ENCODE measurements around the gene RHCG. TPM values are rescaled to one million over a fixed set of nuclear protein-coding genes. Genes with fewer than 3 reads are reported as not detected.

RHCG gene
- total and polyA plus RNA-seq, 2 of the 13 experiments (the other 11 are each of a cell fraction or from before 2014, with no cell fraction given), result not detected

- TF ChIP-seq, protein P1, sequence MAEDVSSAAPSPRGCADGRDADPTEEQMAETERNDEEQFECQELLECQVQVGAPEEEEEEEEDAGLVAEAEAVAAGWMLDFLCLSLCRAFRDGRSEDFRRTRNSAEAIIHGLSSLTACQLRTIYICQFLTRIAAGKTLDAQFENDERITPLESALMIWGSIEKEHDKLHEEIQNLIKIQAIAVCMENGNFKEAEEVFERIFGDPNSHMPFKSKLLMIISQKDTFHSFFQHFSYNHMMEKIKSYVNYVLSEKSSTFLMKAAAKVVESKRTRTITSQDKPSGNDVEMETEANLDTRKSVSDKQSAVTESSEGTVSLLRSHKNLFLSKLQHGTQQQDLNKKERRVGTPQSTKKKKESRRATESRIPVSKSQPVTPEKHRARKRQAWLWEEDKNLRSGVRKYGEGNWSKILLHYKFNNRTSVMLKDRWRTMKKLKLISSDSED (CRISPR knock-in tag; IDR thresholded peaks at IDR 0.05), result no peak
- no peak for TF ChIP-seq ARID3A (IDR thresholded peaks at IDR 0.05; ENCODE audit: low read depth, low read length)
- TF ChIP-seq HMG20B (CRISPR knock-in tag; conservative IDR thresholded peaks at IDR 0.05), result no peak
- no peak for TF ChIP-seq ZSCAN30 (CRISPR knock-in tag; IDR thresholded peaks at IDR 0.05)
- TF ChIP-seq KDM3A (CRISPR knock-in tag; IDR thresholded peaks at IDR 0.05; ENCODE audit: low read depth), result 0 out of 2 replicates have a peak, but pooled peaks have one; percentile 16
- TF ChIP-seq E2F1 (CRISPR knock-in tag; IDR thresholded peaks at IDR 0.05), result no peak
- TF ChIP-seq RBM39 (IDR thresholded peaks at IDR 0.05; ENCODE audit: low read depth, low read length, poor library complexity, severe bottlenecking), result no peak
- TF ChIP-seq ZSCAN20 (CRISPR knock-in tag; IDR thresholded peaks at IDR 0.05; ENCODE audit: borderline replicate concordance), result no peak
- TF ChIP-seq, protein P2, sequence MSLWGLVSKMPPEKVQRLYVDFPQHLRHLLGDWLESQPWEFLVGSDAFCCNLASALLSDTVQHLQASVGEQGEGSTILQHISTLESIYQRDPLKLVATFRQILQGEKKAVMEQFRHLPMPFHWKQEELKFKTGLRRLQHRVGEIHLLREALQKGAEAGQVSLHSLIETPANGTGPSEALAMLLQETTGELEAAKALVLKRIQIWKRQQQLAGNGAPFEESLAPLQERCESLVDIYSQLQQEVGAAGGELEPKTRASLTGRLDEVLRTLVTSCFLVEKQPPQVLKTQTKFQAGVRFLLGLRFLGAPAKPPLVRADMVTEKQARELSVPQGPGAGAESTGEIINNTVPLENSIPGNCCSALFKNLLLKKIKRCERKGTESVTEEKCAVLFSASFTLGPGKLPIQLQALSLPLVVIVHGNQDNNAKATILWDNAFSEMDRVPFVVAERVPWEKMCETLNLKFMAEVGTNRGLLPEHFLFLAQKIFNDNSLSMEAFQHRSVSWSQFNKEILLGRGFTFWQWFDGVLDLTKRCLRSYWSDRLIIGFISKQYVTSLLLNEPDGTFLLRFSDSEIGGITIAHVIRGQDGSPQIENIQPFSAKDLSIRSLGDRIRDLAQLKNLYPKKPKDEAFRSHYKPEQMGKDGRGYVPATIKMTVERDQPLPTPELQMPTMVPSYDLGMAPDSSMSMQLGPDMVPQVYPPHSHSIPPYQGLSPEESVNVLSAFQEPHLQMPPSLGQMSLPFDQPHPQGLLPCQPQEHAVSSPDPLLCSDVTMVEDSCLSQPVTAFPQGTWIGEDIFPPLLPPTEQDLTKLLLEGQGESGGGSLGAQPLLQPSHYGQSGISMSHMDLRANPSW (CRISPR knock-in tag; IDR thresholded peaks at IDR 0.05; ENCODE audit: borderline replicate concordance), result no peak
- TF ChIP-seq, protein P3, sequence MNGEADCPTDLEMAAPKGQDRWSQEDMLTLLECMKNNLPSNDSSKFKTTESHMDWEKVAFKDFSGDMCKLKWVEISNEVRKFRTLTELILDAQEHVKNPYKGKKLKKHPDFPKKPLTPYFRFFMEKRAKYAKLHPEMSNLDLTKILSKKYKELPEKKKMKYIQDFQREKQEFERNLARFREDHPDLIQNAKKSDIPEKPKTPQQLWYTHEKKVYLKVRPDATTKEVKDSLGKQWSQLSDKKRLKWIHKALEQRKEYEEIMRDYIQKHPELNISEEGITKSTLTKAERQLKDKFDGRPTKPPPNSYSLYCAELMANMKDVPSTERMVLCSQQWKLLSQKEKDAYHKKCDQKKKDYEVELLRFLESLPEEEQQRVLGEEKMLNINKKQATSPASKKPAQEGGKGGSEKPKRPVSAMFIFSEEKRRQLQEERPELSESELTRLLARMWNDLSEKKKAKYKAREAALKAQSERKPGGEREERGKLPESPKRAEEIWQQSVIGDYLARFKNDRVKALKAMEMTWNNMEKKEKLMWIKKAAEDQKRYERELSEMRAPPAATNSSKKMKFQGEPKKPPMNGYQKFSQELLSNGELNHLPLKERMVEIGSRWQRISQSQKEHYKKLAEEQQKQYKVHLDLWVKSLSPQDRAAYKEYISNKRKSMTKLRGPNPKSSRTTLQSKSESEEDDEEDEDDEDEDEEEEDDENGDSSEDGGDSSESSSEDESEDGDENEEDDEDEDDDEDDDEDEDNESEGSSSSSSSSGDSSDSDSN (CRISPR knock-in tag; IDR thresholded peaks at IDR 0.05), result no peak
- TF ChIP-seq RAD21 (CRISPR knock-in tag; IDR thresholded peaks at IDR 0.05), result no peak
- TF ChIP-seq, protein P4, sequence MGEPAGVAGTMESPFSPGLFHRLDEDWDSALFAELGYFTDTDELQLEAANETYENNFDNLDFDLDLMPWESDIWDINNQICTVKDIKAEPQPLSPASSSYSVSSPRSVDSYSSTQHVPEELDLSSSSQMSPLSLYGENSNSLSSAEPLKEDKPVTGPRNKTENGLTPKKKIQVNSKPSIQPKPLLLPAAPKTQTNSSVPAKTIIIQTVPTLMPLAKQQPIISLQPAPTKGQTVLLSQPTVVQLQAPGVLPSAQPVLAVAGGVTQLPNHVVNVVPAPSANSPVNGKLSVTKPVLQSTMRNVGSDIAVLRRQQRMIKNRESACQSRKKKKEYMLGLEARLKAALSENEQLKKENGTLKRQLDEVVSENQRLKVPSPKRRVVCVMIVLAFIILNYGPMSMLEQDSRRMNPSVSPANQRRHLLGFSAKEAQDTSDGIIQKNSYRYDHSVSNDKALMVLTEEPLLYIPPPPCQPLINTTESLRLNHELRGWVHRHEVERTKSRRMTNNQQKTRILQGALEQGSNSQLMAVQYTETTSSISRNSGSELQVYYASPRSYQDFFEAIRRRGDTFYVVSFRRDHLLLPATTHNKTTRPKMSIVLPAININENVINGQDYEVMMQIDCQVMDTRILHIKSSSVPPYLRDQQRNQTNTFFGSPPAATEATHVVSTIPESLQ (CRISPR knock-in tag; conservative IDR thresholded peaks at IDR 0.05), result no peak
Observed at GRCh38 chr15:89459271-89460038, 36.9 kb downstream of the RHCG start (continued).
